A673 (cell line): ENCODE measurements around the gene MEOX1. TPM values are rescaled to one million over a fixed set of nuclear protein-coding genes. Genes with fewer than 3 reads are reported as not detected.

ENCODE experiments used
- BruUV-seq: library from RNA; stranded (reverse); fragments of 400-500 nt; replicated peaks from 2 replicates; lab custom pipeline; 2021; lab: Mats Ljungman, UMichigan
- CTCF ChIA-PET: fragments of 300-600 bp; sonication (Branson Sonifier 250); formaldehyde crosslinking; loops from one replicate; lab custom pipeline; 2022; ENCODE audit warnings: antibody characterized with exemption; lab: Charles Lee
- POLR2A ChIA-PET: fragments of 300-600 bp; sonication (Branson Sonifier 250); formaldehyde crosslinking; loops from one replicate; lab custom pipeline; 2022; ENCODE audit warnings: antibody characterized with exemption; ENCODE audit not compliant: low non-redundant PET; lab: Charles Lee
- DNase-seq: peaks from one replicate; pipeline ENCODE4 v3.0.0-alpha.2; 2015; ENCODE audit warnings: low spot score
- H3K27ac ChIP-seq: fragments of 200-600 bp; sonication (generic); 2 replicates; pipeline ENCODE4 v1.5.1; 2016; ENCODE audit warnings: mixed run types, low read depth, mild to moderate bottlenecking, mixed read lengths, antibody characterized with exemption, low read length; ENCODE audit not compliant: poor library complexity, severe bottlenecking
- H3K27me3 ChIP-seq: fragments of 200-600 bp; sonication (generic); replicated peaks from 2 replicates; pipeline ENCODE4 v1.6.1; 2017; ENCODE audit warnings: mixed run types, low read depth, mild to moderate bottlenecking, mixed read lengths, antibody characterized with exemption, low read length; ENCODE audit not compliant: insufficient read depth, poor library complexity
- H3K36me3 ChIP-seq: fragments of 200-600 bp; sonication (generic); 2 replicates; pipeline ENCODE4 v1.6.1; 2016; ENCODE audit warnings: mixed run types, mild to moderate bottlenecking, mixed read lengths, antibody characterized with exemption, low read length; ENCODE audit not compliant: insufficient read depth, poor library complexity, severe bottlenecking
- H3K4me1 ChIP-seq: fragments of 200-600 bp; sonication (generic); 2 replicates; pipeline ENCODE4 v1.6.1; 2017; ENCODE audit warnings: mixed run types, mild to moderate bottlenecking, mixed read lengths, antibody characterized with exemption, low read length; ENCODE audit not compliant: insufficient read depth, poor library complexity, severe bottlenecking
- H3K4me3 ChIP-seq: fragments of 200-600 bp; sonication (generic); 2 replicates; pipeline ENCODE4 v1.5.1; 2016; ENCODE audit warnings: low read depth, mixed run types, mild to moderate bottlenecking, mixed read lengths, low read length; ENCODE audit not compliant: poor library complexity, severe bottlenecking
- H3K9me3 ChIP-seq: fragments of 200-600 bp; sonication (generic); 2 replicates; pipeline ENCODE4 v1.6.1; 2016; ENCODE audit warnings: mixed run types, low read depth, mild to moderate bottlenecking, mixed read lengths, antibody characterized with exemption, low read length; ENCODE audit not compliant: poor library complexity, severe bottlenecking
- CTCF ChIP-seq: fragments of 300-800, 200-600 bp; sonication (generic); conservative IDR thresholded peaks from 2 replicates; pipeline ENCODE4 v1.5.1; 2017; ENCODE audit warnings: low read depth, mild to moderate bottlenecking, antibody characterized with exemption, low read length, moderate library complexity, mixed read lengths
- EZH2 ChIP-seq: fragments of 200-600 bp; sonication (generic); IDR thresholded peaks from 2 replicates; pipeline ENCODE4 v1.6.1; 2017; ENCODE audit warnings: borderline replicate concordance, low read depth, mild to moderate bottlenecking, mixed read lengths, antibody characterized with exemption, low read length; ENCODE audit not compliant: poor library complexity, severe bottlenecking
- intact Hi-C: fragments of 100-400 bp; cut with micrococcal nuclease; formaldehyde crosslinking; loops from one replicate; pipeline ENCODE4 v1.10.0; 2022; ENCODE audit not compliant: unreplicated experiment
- total RNA-seq: library from RNA; stranded (reverse); gene quantifications from 2 replicates; pipeline ENCODE4 v1.2.3, GENCODE V29; 2021

The MEOX1 gene
- total RNA-seq, 1 experiment from 2014 or later = 0.82 TPM

GRCh38 chr17:43695970-43696865 lies 34.5 kb upstream of the MEOX1 start:
- POLR2A ChIA-PET = no interaction called here
- no peak for DNase-seq

GRCh38 chr17:43694081-43694870 lies 32.6 kb upstream of the MEOX1 start:
- CTCF ChIA-PET = interaction anchor here (0.5 to 0.6 kb wide), 2 partner anchors 8 to 417 kb away, joined by 3 to 4 read pairs; no protein-coding TSS in a partner anchor
- H3K4me1 ChIP-seq = no peaks in the 10 kb centered on the region
- POLR2A ChIA-PET = no interaction called here
- no peak overlapping the region for H3K4me3 ChIP-seq
- no TSS peak for BruUV-seq
- no peak overlapping the region for H3K27ac ChIP-seq
- no peaks in the 10 kb centered on the region for H3K27me3 ChIP-seq
- DNase-seq = peak; percentile 72
- no peaks in the 10 kb centered on the region for H3K36me3 ChIP-seq
- intact Hi-C loops = loop anchor here (1.0 kb wide), 1 partner anchor 66 kb away; no protein-coding TSS in a partner anchor
- no peaks in the 10 kb centered on the region for H3K9me3 ChIP-seq
- no peak for TF ChIP-seq EZH2
- peak; percentile 72 for TF ChIP-seq CTCF

More at GRCh38 chr17:43695970-43696865, 34.5 kb upstream of the MEOX1 start:
- Histone ChIP-seq H3K4me1 (no peaks in the 10 kb centered on the region), H3K36me3 (no peaks in the 10 kb centered on the region), H3K9me3 (no peaks in the 10 kb centered on the region), H3K27ac (no peak overlapping the region), H3K4me3 (no peak overlapping the region), H3K27me3 (no peaks in the 10 kb centered on the region)
- TF ChIP-seq EZH2 = no peak
- TF ChIP-seq CTCF = no peak
- BruUV-seq = no TSS peak
- CTCF ChIA-PET = no interaction called here
- intact Hi-C loops = no loop called here

GRCh38 chr17:43691317-43691693 lies 29.6 kb upstream of the MEOX1 start:
- intact Hi-C loops = no loop called here
- DNase-seq = no peak
- H3K36me3 ChIP-seq = no peaks in the 10 kb centered on the region
- TF ChIP-seq CTCF (no peak), EZH2 (no peak)
- BruUV-seq = no TSS peak
- H3K9me3 ChIP-seq = no peaks in the 10 kb centered on the region
- CTCF ChIA-PET = no interaction called here
- POLR2A ChIA-PET = no interaction called here
- H3K4me3 ChIP-seq = no peak overlapping the region
- H3K27me3 ChIP-seq = no peaks in the 10 kb centered on the region
- no peaks in the 10 kb centered on the region for H3K4me1 ChIP-seq
- no peak overlapping the region for H3K27ac ChIP-seq
